ENCODE results near the gene ZBTB34.
"Not testable (repeated sequence)": the region's sequence is repeated elsewhere in the genome, so short reads cannot be mapped to it uniquely, and the experiment has no call there.

Gene ZBTB34, protein sequence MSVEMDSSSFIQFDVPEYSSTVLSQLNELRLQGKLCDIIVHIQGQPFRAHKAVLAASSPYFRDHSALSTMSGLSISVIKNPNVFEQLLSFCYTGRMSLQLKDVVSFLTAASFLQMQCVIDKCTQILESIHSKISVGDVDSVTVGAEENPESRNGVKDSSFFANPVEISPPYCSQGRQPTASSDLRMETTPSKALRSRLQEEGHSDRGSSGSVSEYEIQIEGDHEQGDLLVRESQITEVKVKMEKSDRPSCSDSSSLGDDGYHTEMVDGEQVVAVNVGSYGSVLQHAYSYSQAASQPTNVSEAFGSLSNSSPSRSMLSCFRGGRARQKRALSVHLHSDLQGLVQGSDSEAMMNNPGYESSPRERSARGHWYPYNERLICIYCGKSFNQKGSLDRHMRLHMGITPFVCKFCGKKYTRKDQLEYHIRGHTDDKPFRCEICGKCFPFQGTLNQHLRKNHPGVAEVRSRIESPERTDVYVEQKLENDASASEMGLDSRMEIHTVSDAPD

DNA sequence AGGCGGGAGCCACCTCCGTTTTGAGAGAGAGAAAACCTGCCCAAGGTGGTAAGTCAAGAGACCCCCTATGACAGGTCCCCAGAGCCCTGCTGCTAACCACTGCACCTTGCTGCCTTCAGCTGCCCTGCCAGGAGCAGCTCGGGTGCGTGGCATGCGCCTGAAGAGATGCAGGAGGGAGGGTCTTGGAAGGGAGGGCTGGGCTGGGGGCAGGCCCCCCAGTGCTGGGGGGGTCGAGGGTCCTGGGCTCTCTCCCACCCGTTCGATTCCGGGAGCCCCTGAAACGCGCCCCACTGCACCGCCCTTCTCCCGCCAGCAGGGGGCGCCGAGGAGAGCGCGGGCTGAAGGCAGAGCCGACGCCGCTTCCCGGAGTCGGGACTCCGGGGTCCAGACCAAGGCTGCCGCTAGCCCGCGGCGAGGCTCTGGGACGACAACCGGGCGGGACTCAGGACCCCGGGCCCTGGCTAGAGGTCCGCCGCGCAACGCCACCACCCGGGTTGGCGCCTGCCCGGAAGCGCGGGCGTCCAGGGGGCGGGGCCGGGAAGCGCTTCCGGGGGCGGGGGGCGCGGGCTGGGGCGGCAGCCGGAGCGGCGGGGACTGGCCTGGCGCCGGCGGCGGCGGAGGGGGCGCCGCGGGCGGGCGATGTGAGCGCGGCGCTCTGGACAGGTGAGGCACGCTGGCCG lies at the start of gene ZBTB34:
Gene ZBTB34, plus strand, starts transcription at position 563 of the 680 bp plus-strand sequence. CDS start 18,761 bp downstream, outside the sequence.
- no peak for DNase-seq (ENCODE audit: low read depth)
- peak; percentile 96 for TF ChIP-seq CTCF (conservative IDR thresholded peaks at IDR 0.05; ENCODE audit: low read depth, low read length)
- peak within 1 kb of the TSS; percentile 74 for H3K4me3 ChIP-seq (ENCODE audit: low read length)

GRCh38 chr9:126813072-126813471 lies 47.4 kb upstream of the ZBTB34 start:
- no peak for TF ChIP-seq CTCF (conservative IDR thresholded peaks at IDR 0.05; ENCODE audit: low read depth, low read length)
- no peak for DNase-seq (ENCODE audit: low read depth)
- H3K4me3 ChIP-seq (ENCODE audit: low read length): no peak overlapping the region

DNA sequence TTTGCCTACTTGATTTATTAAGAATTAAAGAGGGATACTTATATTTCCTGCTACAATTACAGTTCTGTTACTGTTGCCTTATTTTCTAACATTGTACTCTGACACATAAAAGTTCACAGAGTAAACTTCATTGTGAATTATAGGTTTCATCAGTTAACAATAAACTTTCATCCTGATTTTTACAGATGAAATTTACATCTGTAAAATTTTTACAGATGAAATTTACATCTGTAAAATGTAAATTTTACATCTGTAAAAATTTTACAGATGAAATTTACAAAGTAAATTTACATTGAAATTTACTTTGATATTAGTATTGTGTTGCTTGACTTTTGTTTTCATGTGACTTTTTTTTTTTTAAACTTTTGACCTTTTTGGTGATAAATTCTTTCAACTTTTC lies 46.3 kb upstream of the ZBTB34 start:
- DNase-seq (ENCODE audit: low read depth): no peak
- no peak for TF ChIP-seq CTCF (conservative IDR thresholded peaks at IDR 0.05; ENCODE audit: low read depth, low read length)
- no peak overlapping the region for H3K4me3 ChIP-seq (ENCODE audit: low read length)

- H3K4me3 ChIP-seq (ENCODE audit: low read length); DNase-seq (ENCODE audit: low read depth): not testable (repeated sequence)
Measured at GRCh38 chr9:126817615-126818014, 42.8 kb upstream of the ZBTB34 start.

DNA sequence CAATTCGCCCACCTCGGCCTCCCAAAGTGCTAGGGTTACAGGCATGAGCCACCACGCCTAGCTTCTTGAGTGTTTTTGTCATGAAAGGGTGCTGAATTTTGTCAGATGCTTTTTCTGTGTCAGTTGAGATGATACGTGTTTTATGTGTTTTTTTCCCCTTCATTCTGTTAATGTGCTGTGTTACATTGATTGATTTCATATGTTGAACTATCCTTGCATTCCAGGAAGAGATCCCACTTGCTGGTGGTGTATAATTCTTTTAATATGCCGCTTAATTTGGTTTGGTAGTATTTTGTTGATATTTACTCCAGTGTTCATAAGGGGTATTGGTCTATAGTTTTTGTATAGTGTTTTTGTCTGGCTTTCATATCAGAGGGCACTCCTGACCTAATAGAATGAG lies 42.0 kb upstream of the ZBTB34 start:
- H3K4me3 ChIP-seq (ENCODE audit: low read length): no peak overlapping the region
- DNase-seq (ENCODE audit: low read depth): no peak
- no peak for TF ChIP-seq CTCF (conservative IDR thresholded peaks at IDR 0.05; ENCODE audit: low read depth, low read length)

DNA sequence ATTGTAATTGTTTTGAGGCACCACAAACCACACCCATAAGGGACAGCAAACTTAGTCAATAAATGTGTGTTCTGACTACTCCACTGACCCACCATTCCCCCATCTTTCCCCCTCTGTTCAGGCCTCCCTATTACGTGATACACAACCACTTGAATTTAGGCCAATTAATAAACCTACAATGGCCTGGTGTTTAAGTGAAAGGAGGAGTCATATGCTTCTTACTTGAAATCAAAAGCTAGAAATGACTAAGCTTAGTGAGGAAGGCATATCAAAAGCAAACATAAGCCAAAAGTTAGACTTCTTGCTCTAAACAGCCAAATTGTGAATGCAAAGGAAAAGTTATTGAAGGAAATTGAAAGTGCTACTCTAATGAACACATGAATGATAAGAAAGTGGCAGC lies 41.0 kb upstream of the ZBTB34 start:
- H3K4me3 ChIP-seq (ENCODE audit: low read length): no peak overlapping the region
- no peak for DNase-seq (ENCODE audit: low read depth)

More for the DNA sequence above, 41.0 kb upstream of the ZBTB34 start:
- no peak for TF ChIP-seq CTCF (conservative IDR thresholded peaks at IDR 0.05; ENCODE audit: low read depth, low read length)
